AG09309 (cell line): ENCODE data around the gene NFATC2IP.
"Not testable (repeated sequence)": the region's sequence is repeated elsewhere in the genome, so short reads cannot be mapped to it uniquely, and the experiment has no call there.

Source experiments
- DNase-seq: peaks from one replicate; pipeline ENCODE4 v3.0.0-alpha.2; 2010; ENCODE audit warnings: low read depth
- H3K4me3 ChIP-seq: 2 replicates; pipeline ENCODE4 v1.5.1; 2011; ENCODE audit warnings: mild to moderate bottlenecking, low read depth, low read length, moderate library complexity; ENCODE audit not compliant: control insufficient read depth
- TF ChIP-seq, protein P1 (sequence below): IDR thresholded peaks from 2 replicates; pipeline ENCODE4 v1.5.1; 2011; ENCODE audit warnings: mild to moderate bottlenecking, low read depth, low read length, inconsistent platforms; ENCODE audit not compliant: insufficient read depth, control insufficient read depth; ENCODE audit errors: missing control alignments

NFATC2IP gene

DNA sequence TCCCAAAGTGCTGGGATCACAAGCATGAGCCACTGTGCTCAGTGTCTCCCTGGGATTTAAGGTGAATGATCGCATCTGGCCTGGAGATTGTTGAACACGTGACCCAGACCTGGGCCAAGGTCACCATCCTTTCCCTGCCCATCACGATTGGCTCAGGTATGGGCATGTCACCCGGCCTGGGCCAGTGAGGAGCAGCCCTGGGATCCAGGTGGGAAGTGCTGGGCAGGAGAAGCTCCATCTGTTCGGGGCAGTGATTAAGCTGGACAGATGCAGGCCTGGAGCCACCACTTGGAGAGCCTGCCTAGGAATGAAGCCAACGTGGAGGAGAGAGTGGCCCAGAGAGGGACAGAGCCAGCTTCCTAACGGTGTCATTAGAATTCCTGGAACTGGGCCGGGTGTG, 41.0 kb downstream of the NFATC2IP start:
- H3K4me3 ChIP-seq: no peak overlapping the region
- TF ChIP-seq, protein P1, sequence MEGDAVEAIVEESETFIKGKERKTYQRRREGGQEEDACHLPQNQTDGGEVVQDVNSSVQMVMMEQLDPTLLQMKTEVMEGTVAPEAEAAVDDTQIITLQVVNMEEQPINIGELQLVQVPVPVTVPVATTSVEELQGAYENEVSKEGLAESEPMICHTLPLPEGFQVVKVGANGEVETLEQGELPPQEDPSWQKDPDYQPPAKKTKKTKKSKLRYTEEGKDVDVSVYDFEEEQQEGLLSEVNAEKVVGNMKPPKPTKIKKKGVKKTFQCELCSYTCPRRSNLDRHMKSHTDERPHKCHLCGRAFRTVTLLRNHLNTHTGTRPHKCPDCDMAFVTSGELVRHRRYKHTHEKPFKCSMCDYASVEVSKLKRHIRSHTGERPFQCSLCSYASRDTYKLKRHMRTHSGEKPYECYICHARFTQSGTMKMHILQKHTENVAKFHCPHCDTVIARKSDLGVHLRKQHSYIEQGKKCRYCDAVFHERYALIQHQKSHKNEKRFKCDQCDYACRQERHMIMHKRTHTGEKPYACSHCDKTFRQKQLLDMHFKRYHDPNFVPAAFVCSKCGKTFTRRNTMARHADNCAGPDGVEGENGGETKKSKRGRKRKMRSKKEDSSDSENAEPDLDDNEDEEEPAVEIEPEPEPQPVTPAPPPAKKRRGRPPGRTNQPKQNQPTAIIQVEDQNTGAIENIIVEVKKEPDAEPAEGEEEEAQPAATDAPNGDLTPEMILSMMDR: no peak
- DNase-seq: no peak

DNA sequence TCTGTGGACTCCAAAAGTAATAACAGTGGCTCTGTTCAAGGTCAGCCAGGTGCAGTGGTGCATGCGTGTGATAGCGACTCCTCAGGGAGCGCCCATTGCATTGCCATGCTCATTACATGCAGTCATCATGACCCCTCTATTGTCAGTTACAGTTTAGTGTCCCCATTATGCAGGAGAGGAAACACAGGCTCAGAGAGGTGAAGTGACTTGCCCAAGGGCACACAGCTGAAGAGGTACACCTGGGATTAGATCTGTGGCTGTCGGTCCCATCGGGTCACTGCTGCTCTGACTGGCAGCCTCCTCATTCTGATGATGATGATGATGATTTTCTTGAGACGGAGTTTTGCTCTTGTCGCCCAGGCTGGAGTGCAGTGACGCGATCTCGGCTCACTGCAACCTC, 41.8 kb downstream of the NFATC2IP start:
- TF ChIP-seq, protein P1: no peak
- no peak for DNase-seq
- no peak overlapping the region for H3K4me3 ChIP-seq

DNA sequence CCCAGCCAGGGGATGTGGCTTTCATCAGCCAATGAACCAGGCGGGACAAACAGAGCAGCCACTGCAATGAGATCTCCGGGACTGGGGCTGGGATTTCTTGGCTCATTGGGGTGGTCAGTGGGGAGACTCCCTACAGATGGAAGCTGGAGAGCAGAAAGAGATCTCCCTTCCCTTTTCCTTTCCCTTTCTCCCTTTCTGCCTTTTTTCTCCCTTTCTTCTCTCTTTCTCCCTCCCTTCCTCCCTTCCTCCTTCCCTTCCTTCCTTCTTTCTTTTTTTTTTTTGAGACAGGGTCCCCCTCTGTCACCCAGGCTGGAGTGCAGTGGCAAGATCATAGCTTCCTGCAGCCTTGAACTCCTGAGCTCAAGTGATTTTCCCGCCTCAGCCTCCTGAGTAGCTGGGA, 48.1 kb downstream of the NFATC2IP start:
- no peak overlapping the region for H3K4me3 ChIP-seq
- no peak for DNase-seq
- TF ChIP-seq, protein P1: no peak

DNA sequence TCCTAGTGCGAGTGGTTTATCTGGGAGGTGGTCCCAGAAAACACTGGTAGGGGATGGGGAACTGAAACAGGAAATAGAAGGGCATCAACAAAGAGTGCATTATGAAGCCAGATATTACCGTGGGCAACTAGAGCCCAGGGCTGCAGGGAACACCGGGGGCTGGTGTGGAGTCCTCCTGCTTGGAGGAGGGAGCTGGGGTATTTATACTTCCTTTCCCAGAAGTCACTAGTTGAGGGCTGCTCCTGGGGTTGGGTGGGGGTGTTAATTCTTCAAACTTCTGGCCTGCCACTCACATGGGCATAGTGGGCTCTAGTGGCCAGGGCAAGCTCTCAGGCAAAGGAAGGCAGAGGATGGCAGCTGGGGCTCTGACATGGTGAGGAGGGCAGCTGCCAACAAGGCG, 48.8 kb downstream of the NFATC2IP start:
- DNase-seq: no peak
- H3K4me3 ChIP-seq: no peak overlapping the region
- TF ChIP-seq, protein P1: no peak

DNA sequence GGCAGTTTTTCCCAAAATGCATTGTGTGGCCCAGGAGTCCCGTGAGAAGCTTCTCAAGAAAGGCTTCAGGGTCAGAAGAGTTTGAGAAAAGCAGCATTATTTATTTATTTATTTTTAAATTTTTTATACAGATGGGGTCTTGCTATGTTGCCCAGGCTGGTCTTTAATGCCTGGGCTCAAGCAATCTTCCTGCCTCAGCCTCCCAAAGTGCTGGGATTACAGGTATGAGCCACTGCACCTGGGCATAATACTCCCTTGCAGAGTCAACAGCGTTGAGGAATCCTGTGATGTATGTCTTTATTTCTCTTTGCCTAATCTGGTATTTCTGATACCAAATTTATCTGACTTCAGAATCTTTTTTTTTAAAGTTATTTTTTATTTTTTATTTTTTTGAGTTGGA, 49.3 kb downstream of the NFATC2IP start:
- no peak overlapping the region for H3K4me3 ChIP-seq
- DNase-seq: no peak
- TF ChIP-seq, protein P1: no peak

DNA sequence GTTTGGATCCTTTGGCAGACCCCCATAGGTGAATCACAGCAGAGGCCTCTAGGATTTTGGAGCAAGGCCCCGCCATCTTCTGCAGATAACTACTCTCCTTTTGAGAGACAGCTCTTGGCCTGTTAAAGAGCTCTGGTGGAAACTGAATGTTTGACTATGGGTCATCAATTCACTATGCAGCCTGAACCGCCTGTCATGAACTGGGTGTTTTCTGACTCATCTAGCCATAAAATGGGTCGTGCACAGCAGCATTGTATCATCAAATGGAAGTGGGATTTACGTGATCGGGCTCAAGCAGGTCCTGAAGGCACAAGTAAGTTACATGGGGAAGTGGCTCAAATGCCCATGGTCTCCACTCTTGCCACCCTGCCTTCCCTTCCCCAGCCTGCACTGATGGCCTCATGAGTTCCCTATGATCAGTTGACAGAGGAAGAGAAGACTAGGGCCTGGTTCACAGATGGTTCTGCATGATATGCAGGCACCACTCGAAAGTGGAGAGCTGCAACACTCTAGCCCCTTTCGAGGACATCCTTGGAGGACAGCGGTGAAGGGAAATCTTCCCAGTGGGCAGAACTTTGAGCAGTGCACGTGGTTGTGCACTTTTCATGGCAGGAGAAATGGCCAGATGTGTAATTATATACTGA, 53.9 kb downstream of the NFATC2IP start:
- not testable (repeated sequence) for H3K4me3 ChIP-seq, DNase-seq

DNA sequence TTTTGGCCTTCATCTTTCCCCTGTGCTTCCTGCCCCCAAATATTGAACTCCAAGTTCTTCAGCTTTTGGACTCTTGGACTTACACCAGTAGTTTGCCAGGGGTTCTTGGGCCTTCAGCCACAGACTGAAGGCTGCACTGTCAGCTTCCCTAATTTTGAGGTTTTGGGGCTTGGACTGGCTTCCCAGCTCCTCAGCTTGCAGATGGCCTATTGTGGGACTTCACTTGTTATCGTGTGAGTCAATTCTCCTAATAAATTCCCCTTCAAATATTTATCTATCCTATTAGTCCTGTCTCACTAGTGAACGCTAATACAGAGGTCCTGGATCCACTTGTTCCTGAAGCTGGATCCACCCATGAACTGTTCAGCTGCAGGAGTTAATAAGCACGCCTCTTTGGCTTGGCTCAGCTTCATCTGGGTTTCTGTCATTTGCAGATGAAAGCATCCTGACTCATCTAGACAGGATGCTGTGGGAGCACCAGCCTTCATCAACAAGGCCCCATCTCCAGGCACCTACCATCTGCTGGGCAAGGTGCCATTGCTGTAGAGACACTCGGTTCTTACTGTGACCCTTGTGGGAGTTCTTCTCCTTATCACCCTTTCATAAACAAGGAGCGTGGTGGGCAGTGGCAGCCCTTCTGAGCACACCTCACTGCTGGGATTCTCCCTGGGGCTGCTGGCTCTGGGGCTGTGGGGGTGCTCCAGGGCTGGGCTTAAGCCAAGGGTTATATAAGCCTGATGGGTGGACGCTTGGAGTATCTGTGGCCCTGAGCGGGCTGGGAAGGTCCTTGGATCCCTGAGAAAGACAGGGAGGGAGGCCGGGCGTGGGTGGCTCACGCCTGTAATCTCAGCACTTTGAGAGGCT, 57.2 kb downstream of the NFATC2IP start:
- TF ChIP-seq, protein P1: no peak
- no peak overlapping the region for H3K4me3 ChIP-seq
- no peak for DNase-seq
